ENCODE results near the gene CEP128.

Gene CEP128

GRCh38 chr14:80959496-80959895 is 18.0 kb upstream of the CEP128 start:
- peak; percentile 1 for DNase-seq (ENCODE audit: low read depth)
- no peak overlapping the region for H3K4me3 ChIP-seq (ENCODE audit: low read depth, low read length)
- no peak for TF ChIP-seq CTCF (conservative IDR thresholded peaks at IDR 0.05; ENCODE audit: low read depth, low read length)

- no peak for DNase-seq (ENCODE audit: low read depth)
- TF ChIP-seq CTCF (conservative IDR thresholded peaks at IDR 0.05; ENCODE audit: low read depth, low read length), result no peak
- H3K4me3 ChIP-seq (ENCODE audit: low read depth, low read length), result no peak overlapping the region
Observed at GRCh38 chr14:80958939-80959338, 17.4 kb upstream of the CEP128 start.

- DNase-seq (ENCODE audit: low read depth), result no peak
- no peak overlapping the region for H3K4me3 ChIP-seq (ENCODE audit: low read depth, low read length)
- TF ChIP-seq CTCF (conservative IDR thresholded peaks at IDR 0.05; ENCODE audit: low read depth, low read length), result no peak
Observed at GRCh38 chr14:80958226-80958625, 16.7 kb upstream of the CEP128 start.

DNA sequence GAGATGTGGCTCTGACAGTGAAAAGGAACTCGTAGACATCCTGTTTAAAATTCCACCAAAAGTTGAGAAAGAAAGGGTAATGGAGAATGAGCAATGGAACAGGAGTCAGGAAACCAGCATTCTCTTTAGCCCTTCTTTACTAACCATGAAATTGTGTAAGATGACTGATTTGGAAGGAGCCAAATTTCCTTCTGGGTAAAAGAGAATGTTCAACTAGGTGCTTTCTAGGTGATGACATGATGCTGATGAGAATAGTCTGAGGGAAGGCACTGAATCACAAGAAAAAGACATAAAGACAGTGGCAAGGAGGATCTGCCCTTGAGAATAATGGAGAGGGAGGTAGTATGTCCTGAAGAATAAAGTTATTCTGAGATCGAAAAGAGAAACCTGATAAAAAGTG is 16.1 kb upstream of the CEP128 start:
- H3K4me3 ChIP-seq (ENCODE audit: low read depth, low read length), result no peak overlapping the region
- TF ChIP-seq CTCF (conservative IDR thresholded peaks at IDR 0.05; ENCODE audit: low read depth, low read length), result no peak
- no peak for DNase-seq (ENCODE audit: low read depth)

- DNase-seq (ENCODE audit: low read depth), result peak; percentile 4
- TF ChIP-seq CTCF (conservative IDR thresholded peaks at IDR 0.05; ENCODE audit: low read depth, low read length), result no peak
- H3K4me3 ChIP-seq (ENCODE audit: low read depth, low read length), result no peak overlapping the region
Observed at GRCh38 chr14:80956922-80957321, 15.4 kb upstream of the CEP128 start.

- no peak overlapping the region for H3K4me3 ChIP-seq (ENCODE audit: low read depth, low read length)
Observed at GRCh38 chr14:80956102-80956501, 14.6 kb upstream of the CEP128 start.

More at GRCh38 chr14:80956102-80956501, 14.6 kb upstream of the CEP128 start:
- DNase-seq (ENCODE audit: low read depth), result no peak
- TF ChIP-seq CTCF (conservative IDR thresholded peaks at IDR 0.05; ENCODE audit: low read depth, low read length), result no peak
